Caco-2 (cell line): ENCODE results near the gene TULP1. TPM values are rescaled to one million over a fixed set of nuclear protein-coding genes. Genes with fewer than 3 reads are reported as not detected.
A peak's percentile ranks its signal among the peaks of the same experiment; 100 is the strongest.

Experiments used
- BruUV-seq: library from RNA; stranded (reverse); fragments of 400-500 nt; replicated peaks from 2 replicates; lab custom pipeline; 2021; lab: Mats Ljungman, UMichigan
- CTCF ChIA-PET: fragments of 300-600 bp; sonication (Branson Sonifier 250); formaldehyde crosslinking; loops from one replicate; lab custom pipeline; 2022; ENCODE audit warnings: antibody characterized with exemption; lab: Charles Lee
- POLR2A ChIA-PET: fragments of 300-600 bp; sonication (Branson Sonifier 250); formaldehyde crosslinking; loops from one replicate; lab custom pipeline; 2022; ENCODE audit warnings: antibody characterized with exemption; lab: Charles Lee
- DNase-seq, 2 experiments: peaks; one replicate each; pipeline versions ENCODE4 v3.0.0 to v3.0.0-alpha.2; 2020 to 2022
- H3K27me3 ChIP-seq: replicated peaks from 2 replicates; pipeline ENCODE4 v1.6.0; 2011; ENCODE audit warnings: low read length; ENCODE audit not compliant: control insufficient read depth, insufficient read depth
- H3K36me3 ChIP-seq: 2 replicates; pipeline ENCODE4 v1.5.1; 2011; ENCODE audit warnings: low read length; ENCODE audit not compliant: control insufficient read depth, insufficient read depth
- H3K4me1 ChIP-seq: fragments of 250-450 bp; sonication (Bioruptor Pico); 2 replicates; pipeline ENCODE4 v1.5.1; 2020; ENCODE audit warnings: mild to moderate bottlenecking
- H3K4me3 ChIP-seq: 2 replicates; pipeline ENCODE4 v1.5.1; 2011; ENCODE audit warnings: low read depth, mild to moderate bottlenecking, control low read depth, low read length
- H3K9me3 ChIP-seq: fragments of 250-450 bp; sonication (Bioruptor Pico); 2 replicates; pipeline ENCODE4 v1.5.1; 2020; ENCODE audit warnings: mild to moderate bottlenecking, moderate library complexity
- H3K27ac Mint-ChIP-seq: one replicate; pipeline ENCODE4 v1.8.0; 2022; ENCODE audit warnings: mixed read lengths; ENCODE audit not compliant: unreplicated experiment
- H3K27me3 Mint-ChIP-seq: one replicate; pipeline ENCODE4 v1.8.0; 2022; ENCODE audit warnings: mixed read lengths; ENCODE audit not compliant: insufficient read depth, unreplicated experiment
- H3K36me3 Mint-ChIP-seq: one replicate; pipeline ENCODE4 v1.8.0; 2022; ENCODE audit warnings: mild to moderate bottlenecking, mixed read lengths; ENCODE audit not compliant: insufficient read depth, unreplicated experiment
- H3K4me1 Mint-ChIP-seq: one replicate; pipeline ENCODE4 v1.8.0; 2022; ENCODE audit warnings: low read depth, mixed read lengths; ENCODE audit not compliant: unreplicated experiment
- H3K4me3 Mint-ChIP-seq: one replicate; pipeline ENCODE4 v1.8.0; 2022; ENCODE audit warnings: mild to moderate bottlenecking, moderate library complexity, mixed read lengths; ENCODE audit not compliant: unreplicated experiment
- H3K9me3 Mint-ChIP-seq: one replicate; pipeline ENCODE4 v1.8.0; 2022; ENCODE audit warnings: mixed read lengths; ENCODE audit not compliant: unreplicated experiment
- intact Hi-C: fragments of 100-400 bp; cut with micrococcal nuclease; formaldehyde crosslinking; loops from one replicate; pipeline ENCODE4 v1.10.0; 2022; ENCODE audit not compliant: unreplicated experiment
- total RNA-seq: library from RNA; stranded (reverse); gene quantifications from 2 replicates; pipeline ENCODE4 v1.2.3, GENCODE V29; 2022
- TF ChIP-seq, protein P1 (sequence below), 2 experiments: fragments of 200-600 bp in 1 of 2; IDR thresholded peaks; 1 replicate in 1 of 2; 2 replicates in 1 of 2; pipeline versions ENCODE4 v1.5.1 to v1.8.0; 2011 to 2022; ENCODE audit warnings: antibody characterized with exemption in 1 of 2, control low read depth in 1 of 2, inconsistent platforms in 1 of 2, low read depth in 1 of 2, low read length in 1 of 2, mild to moderate bottlenecking in 1 of 2, moderate library complexity in 1 of 2; ENCODE audit not compliant: insufficient read depth in 1 of 2, severe bottlenecking in 1 of 2, unreplicated experiment in 1 of 2

Gene TULP1
- total RNA-seq, 1 experiment from 2014 or later = not detected

DNA sequence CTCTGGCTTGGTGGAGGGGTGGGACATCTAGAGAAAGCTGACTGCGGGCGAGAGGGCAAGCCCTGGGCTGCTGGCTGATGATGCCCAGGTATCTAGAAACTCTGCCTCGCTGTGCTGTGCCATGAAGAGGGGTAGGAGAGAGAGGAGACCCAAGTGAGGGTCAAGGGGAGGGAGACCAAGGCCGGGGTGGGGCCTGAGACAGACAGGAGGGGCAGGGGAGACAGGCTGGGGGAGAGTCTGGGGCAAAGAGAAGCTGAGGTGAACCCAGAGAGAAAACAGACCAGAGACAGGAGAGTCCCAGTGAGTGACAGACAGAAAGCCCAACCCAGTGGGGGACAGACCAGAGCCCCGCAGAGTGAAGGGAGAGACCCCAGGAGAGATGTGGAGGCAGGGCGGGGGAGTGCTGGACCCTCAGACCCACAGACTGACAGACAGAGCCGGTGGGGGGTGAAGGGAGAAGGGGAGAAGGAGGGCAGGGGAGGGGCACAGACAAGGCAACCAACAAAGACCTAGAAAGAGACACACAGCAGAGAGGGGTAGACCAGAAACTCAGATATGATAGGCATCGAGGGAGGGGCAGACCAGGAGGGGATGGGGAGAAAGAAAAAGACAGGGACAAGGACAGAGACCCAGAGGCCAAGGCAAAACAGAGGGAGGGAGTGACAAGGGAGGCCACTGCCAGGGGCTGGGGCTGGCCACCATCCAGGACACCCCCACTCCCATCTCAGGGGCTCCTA, 21.7 kb downstream of the TULP1 start:
- H3K27me3 ChIP-seq = no peaks in the 10 kb centered on the region
- Mint-ChIP-seq H3K36me3 (peaks cover 21% of the 10 kb centered on the region), H3K9me3 (no peaks in the 10 kb centered on the region), H3K4me1 (peaks cover 54% of the 10 kb centered on the region), H3K27ac (peak overlapping the region; percentile 81), H3K4me3 (peak overlapping the region; percentile 58), H3K27me3 (no peaks in the 10 kb centered on the region)
- H3K36me3 ChIP-seq = no peaks in the 10 kb centered on the region
- no peak overlapping the region for H3K4me3 ChIP-seq
- H3K9me3 ChIP-seq = no peaks in the 10 kb centered on the region
- no peak for DNase-seq
- intact Hi-C loops = no loop called here
- H3K4me1 ChIP-seq = peaks cover 91% of the 10 kb centered on the region
- TF ChIP-seq, protein P1, sequence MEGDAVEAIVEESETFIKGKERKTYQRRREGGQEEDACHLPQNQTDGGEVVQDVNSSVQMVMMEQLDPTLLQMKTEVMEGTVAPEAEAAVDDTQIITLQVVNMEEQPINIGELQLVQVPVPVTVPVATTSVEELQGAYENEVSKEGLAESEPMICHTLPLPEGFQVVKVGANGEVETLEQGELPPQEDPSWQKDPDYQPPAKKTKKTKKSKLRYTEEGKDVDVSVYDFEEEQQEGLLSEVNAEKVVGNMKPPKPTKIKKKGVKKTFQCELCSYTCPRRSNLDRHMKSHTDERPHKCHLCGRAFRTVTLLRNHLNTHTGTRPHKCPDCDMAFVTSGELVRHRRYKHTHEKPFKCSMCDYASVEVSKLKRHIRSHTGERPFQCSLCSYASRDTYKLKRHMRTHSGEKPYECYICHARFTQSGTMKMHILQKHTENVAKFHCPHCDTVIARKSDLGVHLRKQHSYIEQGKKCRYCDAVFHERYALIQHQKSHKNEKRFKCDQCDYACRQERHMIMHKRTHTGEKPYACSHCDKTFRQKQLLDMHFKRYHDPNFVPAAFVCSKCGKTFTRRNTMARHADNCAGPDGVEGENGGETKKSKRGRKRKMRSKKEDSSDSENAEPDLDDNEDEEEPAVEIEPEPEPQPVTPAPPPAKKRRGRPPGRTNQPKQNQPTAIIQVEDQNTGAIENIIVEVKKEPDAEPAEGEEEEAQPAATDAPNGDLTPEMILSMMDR (IDR thresholded peaks at IDR 0.05; ENCODE audit: insufficient read depth in 1 of 2, low read depth in 1 of 2, low read length in 1 of 2, severe bottlenecking in 1 of 2, unreplicated experiment in 1 of 2) = no peak
- BruUV-seq = no TSS peak
- ChIA-PET CTCF (interaction anchor here (0.6 kb wide), 1 partner anchor 32 kb away, joined by 4 read pairs; no protein-coding TSS in a partner anchor), POLR2A (no interaction called here)

DNA sequence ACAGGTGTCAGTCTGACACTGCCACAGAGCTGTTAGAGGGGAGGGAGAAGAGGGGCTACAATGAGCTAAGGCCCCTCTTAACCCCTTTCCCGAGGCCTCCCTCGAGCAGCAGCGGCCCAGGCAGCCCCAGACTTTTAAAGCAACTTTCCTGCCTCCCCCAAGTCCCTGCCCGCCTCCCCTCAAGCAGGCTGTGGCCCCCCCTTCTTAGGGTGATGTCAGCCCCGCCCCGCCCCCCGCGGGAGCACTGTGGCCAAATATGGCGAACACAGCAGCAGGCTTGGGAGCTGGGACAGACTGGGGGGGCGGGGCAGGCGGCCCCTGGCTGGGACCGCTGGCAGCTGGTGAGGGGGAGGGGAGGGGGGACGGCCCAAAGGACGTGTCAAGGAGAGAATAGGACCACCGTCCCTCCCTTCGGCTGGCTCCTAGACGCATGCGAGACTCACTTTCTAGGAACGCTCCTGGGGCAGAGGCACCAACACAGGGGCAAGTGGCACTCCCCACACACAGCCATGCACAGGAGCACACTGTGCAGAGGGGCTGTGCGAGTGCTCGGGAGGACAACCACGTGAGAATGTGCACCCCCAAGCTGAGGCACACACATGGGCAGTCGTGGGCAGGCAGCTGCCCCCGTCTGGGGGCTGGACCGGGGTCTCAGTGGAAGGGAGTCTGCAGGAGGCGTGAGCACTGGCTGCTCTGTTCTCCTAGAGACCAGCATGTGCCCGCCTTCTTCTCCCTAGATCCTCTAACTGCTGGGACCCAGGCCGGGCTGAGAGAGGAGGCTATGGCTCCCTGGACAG, 22.5 kb downstream of the TULP1 start:
- Histone ChIP-seq H3K36me3 (no peaks in the 10 kb centered on the region), H3K9me3 (no peaks in the 10 kb centered on the region), H3K4me1 (peaks cover 92% of the 10 kb centered on the region), H3K4me3 (no peak overlapping the region), H3K27me3 (no peaks in the 10 kb centered on the region)
- Mint-ChIP-seq H3K27ac (peak overlapping the region; percentile 81), H3K36me3 (peaks cover 29% of the 10 kb centered on the region), H3K9me3 (no peaks in the 10 kb centered on the region), H3K4me1 (peaks cover 60% of the 10 kb centered on the region), H3K4me3 (peak overlapping the region; percentile 58), H3K27me3 (no peaks in the 10 kb centered on the region)
- CTCF ChIA-PET = no interaction called here
- intact Hi-C loops = no loop called here
- TF ChIP-seq, protein P1 (IDR thresholded peaks at IDR 0.05; ENCODE audit: insufficient read depth in 1 of 2, low read depth in 1 of 2, low read length in 1 of 2, severe bottlenecking in 1 of 2, unreplicated experiment in 1 of 2) = no peak
- no TSS peak for BruUV-seq
- POLR2A ChIA-PET = no interaction called here
- no peak for DNase-seq

DNA sequence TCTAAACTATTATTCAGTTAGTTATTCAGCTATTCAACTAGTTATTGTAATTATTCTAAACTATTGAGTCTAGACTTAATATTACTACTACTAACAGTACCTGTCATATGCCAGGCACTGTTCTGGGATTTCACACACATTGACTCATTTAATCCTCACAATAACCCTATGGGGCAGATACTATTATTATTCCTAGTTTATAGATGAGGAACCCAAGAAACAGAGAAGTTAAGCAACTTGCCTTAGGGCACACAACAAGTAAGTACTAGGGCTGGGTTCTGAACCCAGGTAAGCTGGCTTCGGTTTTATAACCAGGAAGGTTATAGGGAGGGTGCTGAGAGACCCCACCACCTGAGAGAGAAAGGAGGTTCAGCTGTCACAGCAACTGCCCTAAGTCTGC, 23.6 kb downstream of the TULP1 start:
- Histone ChIP-seq H3K36me3 (peaks cover 3% of the 10 kb centered on the region; the same call in 1 of the 2 replicates), H3K4me1 (peaks cover 88% of the 10 kb centered on the region), H3K9me3 (no peaks in the 10 kb centered on the region), H3K4me3 (no peak overlapping the region), H3K27me3 (no peaks in the 10 kb centered on the region)
- POLR2A ChIA-PET = no interaction called here
- no peaks in the 10 kb centered on the region for H3K9me3 Mint-ChIP-seq
- CTCF ChIA-PET = no interaction called here
- no peaks in the 10 kb centered on the region for H3K27me3 Mint-ChIP-seq
- DNase-seq = no peak
- no peak overlapping the region for H3K4me3 Mint-ChIP-seq
- H3K27ac Mint-ChIP-seq = no peak overlapping the region
- intact Hi-C loops = no loop called here
- TF ChIP-seq, protein P1 (IDR thresholded peaks at IDR 0.05; ENCODE audit: insufficient read depth in 1 of 2, low read depth in 1 of 2, low read length in 1 of 2, severe bottlenecking in 1 of 2, unreplicated experiment in 1 of 2) = no peak
- H3K4me1 Mint-ChIP-seq = peaks cover 68% of the 10 kb centered on the region
- H3K36me3 Mint-ChIP-seq = peaks cover 37% of the 10 kb centered on the region
- BruUV-seq = no TSS peak
